Measurements from ENCODE around the gene SLC10A7. TPM values are rescaled to one million over a fixed set of nuclear protein-coding genes. Genes with fewer than 3 reads are reported as not detected.

The SLC10A7 gene
- total and polyA plus RNA-seq, 2 experiments from 2014 or later: 8.3 to 21.2 TPM

- Histone ChIP-seq H3K27me3 (no peaks in the 10 kb centered on the region), H3K27ac (no peak overlapping the region), H2AFZ (no peak overlapping the region), H3K4me3 (no peak overlapping the region), H4K20me1 (ENCODE audit: insufficient read depth, poor library complexity, severe bottlenecking) (no peaks in the 10 kb centered on the region), H3K4me1 (ENCODE audit: insufficient read depth) (no peaks in the 10 kb centered on the region), H3K79me2 (no peaks in the 10 kb centered on the region), H3K9me2 (replicated peaks; ENCODE audit: insufficient read depth) (no peaks in the 10 kb centered on the region), H3K36me3 (replicated peaks; ENCODE audit: insufficient read depth, low read depth) (no peaks in the 10 kb centered on the region), H3K9me3 (ENCODE audit: low read depth) (no peaks in the 10 kb centered on the region), H3K4me2 (no peak overlapping the region)
- TF ChIP-seq EZH2phosphoT487 (IDR thresholded peaks at IDR 0.05; ENCODE audit: low read depth, severe bottlenecking, unreplicated experiment): no peak
- no peak for TF ChIP-seq EZH2 (IDR thresholded peaks at IDR 0.05; ENCODE audit: borderline replicate concordance)
- TF ChIP-seq CTCF (IDR thresholded peaks at IDR 0.05; ENCODE audit: poor library complexity): no peak
- no peak for DNase-seq (ENCODE audit: low spot score)
Observed at GRCh38 chr4:146229406-146229805, 292.3 kb downstream of the SLC10A7 start.

DNA sequence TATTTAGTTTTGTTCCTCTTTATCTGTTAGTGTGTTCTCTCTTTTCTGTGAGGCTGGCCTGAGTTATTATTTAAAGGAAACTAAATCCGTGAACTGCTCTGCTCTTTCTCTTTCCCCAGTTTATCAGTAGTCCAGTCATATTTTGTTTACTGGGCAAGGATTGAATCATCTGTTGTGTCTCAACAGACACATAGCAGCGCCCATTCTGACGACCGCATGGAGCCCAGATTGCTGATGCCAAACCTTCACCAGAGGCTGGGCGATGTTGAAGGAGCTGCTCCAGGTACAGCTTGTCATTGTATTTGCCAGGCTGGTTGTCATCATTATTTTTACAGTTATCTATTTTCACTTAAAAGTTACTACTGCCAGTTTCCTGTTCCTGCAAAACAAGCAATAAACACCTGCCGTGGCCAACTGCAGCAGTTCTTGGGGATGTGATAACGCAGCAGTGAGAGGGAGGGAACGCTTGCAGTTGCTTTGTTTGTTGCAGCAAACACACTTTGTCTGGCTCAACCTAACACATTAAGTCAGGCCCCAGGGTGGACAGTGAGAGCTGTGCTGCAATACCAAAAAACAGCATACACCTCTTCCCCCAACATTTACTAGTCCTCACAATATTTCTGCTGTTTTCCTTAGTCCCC, 297.3 kb downstream of the SLC10A7 start:
- H3K27me3 ChIP-seq: no peaks in the 10 kb centered on the region
- peak; percentile 26 for DNase-seq (ENCODE audit: low spot score)
- peak overlapping the region; percentile 44 for H3K4me2 ChIP-seq
- no peak overlapping the region for H2AFZ ChIP-seq
- H3K4me3 ChIP-seq: no peak overlapping the region
- H3K36me3 ChIP-seq (replicated peaks; ENCODE audit: insufficient read depth, low read depth): no peaks in the 10 kb centered on the region
- TF ChIP-seq EZH2phosphoT487 (IDR thresholded peaks at IDR 0.05; ENCODE audit: low read depth, severe bottlenecking, unreplicated experiment): no peak
- no peak for TF ChIP-seq EZH2 (IDR thresholded peaks at IDR 0.05; ENCODE audit: borderline replicate concordance)
- TF ChIP-seq CTCF (IDR thresholded peaks at IDR 0.05; ENCODE audit: poor library complexity): no peak
- no peaks in the 10 kb centered on the region for H3K4me1 ChIP-seq (ENCODE audit: insufficient read depth)
- H3K27ac ChIP-seq: no peak overlapping the region
- no peaks in the 10 kb centered on the region for H4K20me1 ChIP-seq (ENCODE audit: insufficient read depth, poor library complexity, severe bottlenecking)
- no peaks in the 10 kb centered on the region for H3K9me3 ChIP-seq (ENCODE audit: low read depth)
- no peaks in the 10 kb centered on the region for H3K79me2 ChIP-seq
- H3K9me2 ChIP-seq (replicated peaks; ENCODE audit: insufficient read depth): no peaks in the 10 kb centered on the region
- WGBS (ENCODE audit: low lambda C conversion rate, missing lambda C conversion rate): 39% methylated on average over 8 of the region's 8 CpGs

DNA sequence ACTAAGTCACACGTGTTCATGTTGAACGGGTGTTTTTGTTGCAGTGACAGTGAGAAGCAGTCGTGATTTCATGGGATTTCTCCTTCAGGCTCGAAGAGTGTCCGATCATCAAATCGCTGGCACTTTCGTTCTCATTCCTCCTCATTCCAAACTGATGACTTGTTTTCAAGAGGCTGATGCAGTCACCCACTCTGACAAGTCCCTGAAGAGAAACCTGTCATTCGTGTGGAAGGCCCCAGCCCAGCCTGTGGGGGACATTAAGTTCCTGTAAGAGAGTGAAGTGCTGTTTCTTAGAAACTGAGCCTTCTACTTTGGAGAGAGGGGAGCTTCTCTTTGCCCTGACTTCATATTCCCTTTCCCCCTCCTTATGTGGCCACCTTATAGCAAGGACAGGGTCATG, 299.4 kb downstream of the SLC10A7 start:
- Histone ChIP-seq H3K27ac (peak overlapping the region; percentile 27), H4K20me1 (ENCODE audit: insufficient read depth, poor library complexity, severe bottlenecking) (no peaks in the 10 kb centered on the region), H3K79me2 (no peaks in the 10 kb centered on the region), H2AFZ (peak overlapping the region; percentile 25), H3K4me2 (peak overlapping the region; percentile 37), H3K9me3 (ENCODE audit: low read depth) (no peaks in the 10 kb centered on the region), H3K4me1 (ENCODE audit: insufficient read depth) (no peaks in the 10 kb centered on the region), H3K4me3 (no peak overlapping the region), H3K9me2 (replicated peaks; ENCODE audit: insufficient read depth) (no peaks in the 10 kb centered on the region), H3K27me3 (no peaks in the 10 kb centered on the region), H3K36me3 (replicated peaks; ENCODE audit: insufficient read depth, low read depth) (no peaks in the 10 kb centered on the region)
- 76% methylated on average over 8 of the region's 8 CpGs for WGBS (ENCODE audit: low lambda C conversion rate, missing lambda C conversion rate)
- TF ChIP-seq CTCF (IDR thresholded peaks at IDR 0.05; ENCODE audit: poor library complexity) (no peak), EZH2 (IDR thresholded peaks at IDR 0.05; ENCODE audit: borderline replicate concordance) (no peak), EZH2phosphoT487 (IDR thresholded peaks at IDR 0.05; ENCODE audit: low read depth, severe bottlenecking, unreplicated experiment) (no peak)
- DNase-seq (ENCODE audit: low spot score): no peak
